Putamen (tissue), 1 donor: ENCODE data around the gene CORO2A.
"Not testable (repeated sequence)": the region's sequence is repeated elsewhere in the genome, so short reads cannot be mapped to it uniquely, and the experiment has no call there.

ENCODE experiments used
- DNase-seq: peaks from one replicate; pipeline ENCODE4 v3.0.0-alpha.2; 2016; ENCODE audit warnings: low spot score

The CORO2A gene

GRCh38 chr9:98117097-98117496 lies 75.3 kb downstream of the CORO2A start:
- DNase-seq: not testable (repeated sequence)

GRCh38 chr9:98109052-98109451 lies 83.4 kb downstream of the CORO2A start:
- no peak for DNase-seq

GRCh38 chr9:98108531-98109031 lies 83.9 kb downstream of the CORO2A start:
- DNase-seq: no peak

DNA sequence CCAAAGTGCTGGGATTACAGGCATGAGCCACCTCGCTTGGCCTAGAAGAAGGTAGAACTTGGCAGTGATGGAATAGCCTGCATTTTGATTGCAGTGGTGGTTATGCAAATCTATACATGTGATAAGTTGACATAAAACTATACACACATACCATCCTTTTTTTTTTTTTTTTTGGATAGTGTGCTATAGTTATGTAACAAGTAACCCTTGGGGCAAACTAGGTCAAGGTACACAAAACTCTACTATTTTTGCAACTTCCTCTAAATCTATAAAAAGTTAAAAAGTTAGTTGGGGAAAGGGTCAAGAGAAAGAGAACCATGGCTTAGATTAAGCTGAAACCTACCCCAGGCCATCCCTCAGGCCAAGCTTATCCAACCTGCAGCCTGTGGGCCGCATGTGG lies 84.5 kb downstream of the CORO2A start:
- no peak for DNase-seq

- no peak for DNase-seq
These were observed 87.4 kb downstream of the CORO2A start for GRCh38 chr9:98105006-98105405.

- DNase-seq: no peak
These were observed 88.0 kb downstream of the CORO2A start for GRCh38 chr9:98104445-98104881.

DNA sequence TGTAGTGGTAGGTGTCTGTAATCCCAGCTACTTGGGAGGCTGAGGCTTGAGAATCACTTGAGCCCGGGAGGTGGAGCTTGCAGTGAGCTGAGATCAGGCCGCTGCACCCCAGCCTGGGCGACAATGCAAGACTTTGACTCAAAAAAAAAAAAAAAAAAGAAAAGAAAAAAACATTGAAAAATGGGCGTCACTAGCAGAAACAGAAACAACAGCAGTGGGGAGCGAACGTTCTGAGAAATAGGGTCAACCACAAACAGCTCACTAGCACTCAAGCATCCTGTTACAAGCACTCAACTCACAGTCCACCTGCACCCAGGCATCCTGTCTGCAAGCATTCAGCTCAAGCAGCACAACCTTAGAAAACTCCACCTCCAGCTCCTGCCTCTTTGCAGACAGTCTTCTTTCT lies 90.6 kb downstream of the CORO2A start:
- DNase-seq: no peak

DNA sequence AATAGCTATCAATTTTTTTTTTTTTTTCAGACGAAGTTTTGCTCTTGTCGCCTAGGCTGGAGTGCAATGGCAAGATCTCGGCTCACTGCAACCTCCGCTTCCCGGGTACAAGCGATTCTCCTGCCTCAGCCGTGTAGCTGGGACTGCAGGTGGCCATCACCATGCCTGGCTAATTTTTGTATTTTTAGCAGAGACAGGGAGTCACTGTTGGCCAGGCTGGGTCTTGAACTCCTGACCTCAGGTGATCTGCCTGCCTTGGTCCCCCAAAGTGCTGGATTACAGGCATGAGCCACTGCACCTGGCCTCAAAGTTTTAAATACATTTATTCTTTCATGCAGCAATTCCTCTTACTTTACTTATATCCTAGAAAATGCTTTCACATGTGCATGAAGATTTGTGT lies 91.0 kb downstream of the CORO2A start:
- no peak for DNase-seq

DNA sequence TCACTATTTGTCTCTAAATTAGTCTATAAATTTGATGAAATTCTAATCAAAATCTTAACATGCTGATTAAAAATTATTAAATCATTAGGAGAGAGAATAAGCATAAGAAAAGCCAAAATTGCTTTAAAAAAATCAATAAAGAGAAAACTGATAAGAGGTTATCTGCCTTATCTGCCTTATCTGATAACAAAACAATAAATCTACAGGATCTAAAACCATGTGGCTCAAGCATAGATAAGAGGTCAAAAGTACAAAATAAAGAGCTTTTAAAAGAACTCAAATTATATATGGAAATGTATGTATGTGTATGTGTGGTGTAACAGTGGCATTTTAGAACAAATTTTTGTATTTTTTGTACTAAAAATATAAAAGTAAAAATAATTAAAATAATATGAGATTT lies 92.0 kb downstream of the CORO2A start:
- DNase-seq: no peak

GRCh38 chr9:98099898-98100297 lies 92.5 kb downstream of the CORO2A start:
- DNase-seq: no peak

DNA sequence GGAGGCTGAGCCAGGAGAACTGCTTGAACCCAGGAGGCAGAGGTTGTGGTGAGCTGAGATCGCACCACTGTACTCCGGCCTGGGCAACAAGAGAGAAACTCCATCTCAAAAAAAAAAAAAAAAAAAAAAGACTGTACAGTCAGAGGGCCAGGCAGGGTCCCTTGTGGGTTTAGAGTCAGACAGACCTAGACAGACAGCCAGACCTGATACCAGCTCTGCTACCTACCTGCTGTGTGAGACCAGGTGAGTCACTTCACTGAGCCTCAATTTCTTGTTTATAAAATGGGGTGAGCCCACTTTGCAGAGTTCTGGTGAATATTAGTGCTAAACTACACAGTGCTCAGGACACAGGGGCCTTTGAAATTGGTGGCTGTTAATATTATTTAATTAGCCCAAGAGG lies 93.1 kb downstream of the CORO2A start:
- no peak for DNase-seq

GRCh38 chr9:98097836-98098235 lies 94.6 kb downstream of the CORO2A start:
- no peak for DNase-seq

- DNase-seq: no peak
These were observed 96.3 kb downstream of the CORO2A start for GRCh38 chr9:98096091-98096490.

DNA sequence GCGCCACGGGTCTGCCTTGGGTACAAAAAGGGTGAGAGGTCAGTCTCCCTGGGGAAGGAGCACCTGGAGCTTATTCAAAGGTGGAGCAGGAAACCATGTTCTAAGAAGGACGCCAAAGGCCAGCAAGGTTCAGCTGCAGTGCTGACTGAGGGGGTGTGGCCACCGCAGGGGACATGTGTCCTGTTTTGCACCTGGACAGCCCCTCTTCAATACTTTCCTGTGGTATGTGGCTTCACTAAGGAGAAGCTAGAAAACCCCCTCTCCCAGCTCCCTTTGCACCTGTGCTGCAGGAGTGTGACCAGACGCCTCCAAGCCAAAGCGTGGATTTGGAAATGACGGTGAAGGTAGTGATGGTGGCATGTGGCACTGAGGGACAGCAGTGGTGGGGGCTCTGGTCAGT lies 97.0 kb downstream of the CORO2A start:
- DNase-seq: no peak

- no peak for DNase-seq
These were observed 97.6 kb downstream of the CORO2A start for GRCh38 chr9:98094851-98095250.

GRCh38 chr9:98094316-98094715 lies 98.1 kb downstream of the CORO2A start:
- no peak for DNase-seq

DNA sequence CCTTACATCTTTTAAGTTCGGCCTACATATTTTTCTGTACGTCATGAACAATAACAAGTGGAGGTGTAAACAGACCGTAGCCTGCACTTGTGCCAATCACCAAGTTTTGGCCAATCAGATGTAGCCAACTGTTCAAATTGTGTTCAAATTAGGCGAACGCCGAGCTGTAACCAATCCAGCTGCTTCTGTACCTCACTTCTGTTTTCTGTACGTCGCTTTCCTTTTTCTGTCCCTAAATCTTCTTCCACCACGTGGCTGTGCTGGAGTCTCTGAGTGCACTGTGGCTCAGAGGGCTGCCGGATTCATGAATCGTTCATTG lies 99.9 kb downstream of the CORO2A start:
- no peak for DNase-seq

- DNase-seq: no peak
These were observed 100.5 kb downstream of the CORO2A start for GRCh38 chr9:98091735-98092612.

GRCh38 chr9:98090674-98091073 lies 101.8 kb downstream of the CORO2A start:
- not testable (repeated sequence) for DNase-seq

- DNase-seq: no peak
These were observed 104.8 kb downstream of the CORO2A start for GRCh38 chr9:98087420-98088354.

DNA sequence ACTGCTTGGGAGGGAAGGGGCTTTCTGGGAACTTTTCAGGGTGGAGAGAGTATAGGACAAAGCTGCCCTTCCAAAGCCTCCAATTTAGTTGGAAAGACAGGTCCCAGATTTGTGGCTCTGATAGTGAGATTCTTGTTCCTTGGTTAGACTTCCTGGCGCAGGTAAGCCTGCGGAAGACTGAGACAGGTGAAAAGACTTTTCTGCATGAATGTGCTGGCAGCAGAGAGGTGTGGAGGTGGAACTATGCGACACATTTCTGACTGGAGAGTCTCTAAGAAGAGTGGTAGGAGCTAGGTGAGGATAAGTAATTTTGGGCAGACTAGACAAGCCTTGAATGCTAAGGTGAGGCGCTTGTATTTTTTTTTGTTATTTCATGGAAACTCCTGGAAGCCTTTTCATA lies 106.0 kb downstream of the CORO2A start:
- no peak for DNase-seq

DNA sequence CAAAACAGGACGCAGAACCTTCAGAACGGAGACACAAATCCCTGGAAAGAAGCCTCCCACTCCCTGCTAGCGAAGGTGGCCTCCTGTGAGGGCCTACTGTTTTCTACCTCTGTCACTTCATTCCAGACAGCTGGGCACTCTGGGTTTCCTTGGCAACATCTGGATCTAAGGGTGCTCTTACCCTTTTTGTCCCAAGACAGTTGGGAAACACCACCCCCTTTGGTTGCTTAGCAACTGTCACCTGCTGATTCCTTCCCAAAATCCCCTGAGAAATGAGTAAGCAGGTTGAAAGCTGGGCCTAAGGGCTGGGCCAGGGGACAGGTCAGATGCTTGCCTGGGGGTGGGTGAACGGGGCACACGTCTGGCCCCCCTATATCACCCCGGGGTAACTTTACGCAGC lies 106.5 kb downstream of the CORO2A start:
- DNase-seq: no peak

DNA sequence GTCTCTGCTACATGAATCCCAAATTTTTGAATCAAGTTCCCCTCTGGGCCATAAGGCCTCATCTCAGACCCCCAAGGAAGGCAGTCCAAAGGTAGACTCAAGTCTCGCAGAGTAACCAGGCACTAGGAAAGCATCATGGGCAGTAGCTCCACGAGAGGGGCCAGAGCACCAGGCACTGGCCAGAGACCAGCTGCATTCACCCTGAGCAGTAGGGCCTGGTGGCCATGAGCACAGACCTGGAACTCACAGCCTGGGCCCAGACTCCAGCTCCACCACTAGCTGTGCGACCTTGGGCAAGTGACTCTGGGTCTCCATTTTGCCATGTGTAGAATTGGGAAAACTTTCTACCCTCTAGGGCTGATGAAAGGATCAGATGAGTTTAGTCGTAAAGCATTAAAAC lies 107.4 kb downstream of the CORO2A start:
- DNase-seq: no peak
